Stimulated activated CD4-positive, alpha-beta T cell treated with anti-CD3 and anti-CD28 coated beads, Interleukin-4, amount 100 ng/mL, for 1 hour (primary cell): ENCODE data around the gene GJB6.

Source experiments
- DNase-seq: peaks from one replicate; pipeline ENCODE4 v3.0.0-alpha.2; 2020

GJB6 gene

GRCh38 chr13:20182231-20182846 is 49.8 kb downstream of the GJB6 start:
- peak; percentile 27 for DNase-seq

GRCh38 chr13:20181188-20181587 is 50.9 kb downstream of the GJB6 start:
- no peak for DNase-seq

GRCh38 chr13:20178156-20178555 is 54.0 kb downstream of the GJB6 start:
- DNase-seq: no peak

GRCh38 chr13:20177049-20177831 is 54.9 kb downstream of the GJB6 start:
- no peak for DNase-seq

GRCh38 chr13:20175907-20176652 is 56.0 kb downstream of the GJB6 start:
- no peak for DNase-seq

- no peak for DNase-seq
Observed at GRCh38 chr13:20175406-20175794, 56.7 kb downstream of the GJB6 start.

- peak; percentile 74 for DNase-seq
Observed at GRCh38 chr13:20174656-20175405, 57.3 kb downstream of the GJB6 start.

GRCh38 chr13:20173116-20173746 is 58.9 kb downstream of the GJB6 start:
- no peak for DNase-seq
